Activated naive CD8-positive, alpha-beta T cell treated with anti-CD3 and anti-CD28 coated beads, Interleukin-2, amount 10 ng/mL, durations not matched to agents 7 days and 5 days (primary cell): ENCODE data around the gene PTPN21. TPM values are rescaled to one million over a fixed set of nuclear protein-coding genes. Genes with fewer than 3 reads are reported as not detected.

Source experiments
- ATAC-seq: fragments of 150-1000 bp; cut with Tn5 transposase; one replicate; pipeline ENCODE4 v1.10.0; 2021; ENCODE audit warnings: low read depth, moderate library complexity
- POLR2A ChIA-PET: fragments of 350-600 bp; sonication (Branson Sonifier 250); formaldehyde crosslinking; loops from one replicate; lab custom pipeline; 2021; ENCODE audit warnings: antibody characterized with exemption; lab: Charles Lee
- DNase-seq: peaks from one replicate; pipeline ENCODE4 v3.0.0; 2021
- H3K27ac Mint-ChIP-seq: one replicate; pipeline ENCODE4 v1.8.0; 2022; ENCODE audit warnings: mild to moderate bottlenecking, mixed read lengths
- H3K27me3 Mint-ChIP-seq: one replicate; pipeline ENCODE4 v1.8.0; 2022; ENCODE audit warnings: mild to moderate bottlenecking, moderate library complexity, mixed read lengths
- H3K36me3 Mint-ChIP-seq: one replicate; pipeline ENCODE4 v1.8.0; 2021; ENCODE audit warnings: mild to moderate bottlenecking, mixed read lengths
- H3K4me1 Mint-ChIP-seq: one replicate; pipeline ENCODE4 v1.8.0; 2021; ENCODE audit warnings: mixed read lengths
- H3K4me3 Mint-ChIP-seq: one replicate; pipeline ENCODE4 v1.8.0; 2022; ENCODE audit warnings: mild to moderate bottlenecking, moderate library complexity, mixed read lengths
- H3K9me3 Mint-ChIP-seq: one replicate; pipeline ENCODE4 v1.8.0; 2021; ENCODE audit warnings: mixed read lengths
- total RNA-seq, 2 experiments: library from RNA; stranded (reverse); gene quantifications; one replicate each; pipeline ENCODE4 v1.2.3, GENCODE V29; 2021

The PTPN21 gene
- total RNA-seq, 2 experiments from 2014 or later = not detected

- H3K4me1 Mint-ChIP-seq = peaks cover 3% of the 10 kb centered on the region
- no peak overlapping the region for H3K27ac Mint-ChIP-seq
- H3K4me3 Mint-ChIP-seq = no peak overlapping the region
- DNase-seq (no peak), ATAC-seq (no peak)
- H3K36me3 Mint-ChIP-seq = no peaks in the 10 kb centered on the region
- no peaks in the 10 kb centered on the region for H3K9me3 Mint-ChIP-seq
- H3K27me3 Mint-ChIP-seq = peaks cover 19% of the 10 kb centered on the region
- POLR2A ChIA-PET = no interaction called here
These were observed 39.1 kb downstream of the PTPN21 start for GRCh38 chr14:88515499-88516221.

GRCh38 chr14:88507208-88507607, 47.6 kb downstream of the PTPN21 start:
- no peak for DNase-seq
- peaks cover 6% of the 10 kb centered on the region for H3K27me3 Mint-ChIP-seq
- POLR2A ChIA-PET = no interaction called here
- H3K4me3 Mint-ChIP-seq = no peak overlapping the region
- H3K27ac Mint-ChIP-seq = no peak overlapping the region
- no peak for ATAC-seq
- no peaks in the 10 kb centered on the region for H3K4me1 Mint-ChIP-seq
- H3K36me3 Mint-ChIP-seq = no peaks in the 10 kb centered on the region
- no peaks in the 10 kb centered on the region for H3K9me3 Mint-ChIP-seq

GRCh38 chr14:88505621-88506020, 49.2 kb downstream of the PTPN21 start:
- H3K27ac Mint-ChIP-seq = no peak overlapping the region
- H3K4me1 Mint-ChIP-seq = no peaks in the 10 kb centered on the region
- H3K27me3 Mint-ChIP-seq = peaks cover 6% of the 10 kb centered on the region
- no peak for DNase-seq
- no peak overlapping the region for H3K4me3 Mint-ChIP-seq
- H3K36me3 Mint-ChIP-seq = no peaks in the 10 kb centered on the region
- POLR2A ChIA-PET = no interaction called here
- H3K9me3 Mint-ChIP-seq = no peaks in the 10 kb centered on the region
- ATAC-seq = no peak

- Mint-ChIP-seq H3K27ac (no peak overlapping the region), H3K4me3 (no peak overlapping the region), H3K9me3 (no peaks in the 10 kb centered on the region), H3K36me3 (no peaks in the 10 kb centered on the region), H3K4me1 (no peaks in the 10 kb centered on the region), H3K27me3 (peaks cover 6% of the 10 kb centered on the region)
- POLR2A ChIA-PET = no interaction called here
- DNase-seq (no peak), ATAC-seq (no peak)
These were observed 50.2 kb downstream of the PTPN21 start for GRCh38 chr14:88504602-88505001.

- no peak overlapping the region for H3K4me3 Mint-ChIP-seq
- H3K36me3 Mint-ChIP-seq = no peaks in the 10 kb centered on the region
- H3K27me3 Mint-ChIP-seq = peaks cover 6% of the 10 kb centered on the region
- POLR2A ChIA-PET = no interaction called here
- H3K4me1 Mint-ChIP-seq = no peaks in the 10 kb centered on the region
- ATAC-seq (no peak), DNase-seq (no peak)
- H3K9me3 Mint-ChIP-seq = no peaks in the 10 kb centered on the region
- H3K27ac Mint-ChIP-seq = no peak overlapping the region
These were observed 50.9 kb downstream of the PTPN21 start for GRCh38 chr14:88503754-88504406.

GRCh38 chr14:88502740-88503139, 52.1 kb downstream of the PTPN21 start:
- Mint-ChIP-seq H3K36me3 (no peaks in the 10 kb centered on the region), H3K9me3 (no peaks in the 10 kb centered on the region), H3K4me1 (no peaks in the 10 kb centered on the region), H3K27me3 (peaks cover 6% of the 10 kb centered on the region), H3K4me3 (no peak overlapping the region), H3K27ac (no peak overlapping the region)
- DNase-seq (no peak), ATAC-seq (no peak)
- POLR2A ChIA-PET = no interaction called here

GRCh38 chr14:88500611-88501010, 54.2 kb downstream of the PTPN21 start:
- Mint-ChIP-seq H3K4me3 (no peak overlapping the region), H3K27me3 (peaks cover 10% of the 10 kb centered on the region), H3K27ac (no peak overlapping the region), H3K36me3 (no peaks in the 10 kb centered on the region), H3K9me3 (no peaks in the 10 kb centered on the region), H3K4me1 (no peaks in the 10 kb centered on the region)
- ATAC-seq (no peak), DNase-seq (no peak)
- POLR2A ChIA-PET = no interaction called here

GRCh38 chr14:88499225-88499624, 55.6 kb downstream of the PTPN21 start:
- POLR2A ChIA-PET = no interaction called here
- H3K36me3 Mint-ChIP-seq = no peaks in the 10 kb centered on the region

GRCh38 chr14:88496414-88496813, 58.4 kb downstream of the PTPN21 start:
- no peak for DNase-seq
- H3K9me3 Mint-ChIP-seq = no peaks in the 10 kb centered on the region
- no peak for ATAC-seq
- H3K27ac Mint-ChIP-seq = no peak overlapping the region
- peaks cover 16% of the 10 kb centered on the region for H3K27me3 Mint-ChIP-seq
- peaks cover 5% of the 10 kb centered on the region for H3K4me1 Mint-ChIP-seq
- no peak overlapping the region for H3K4me3 Mint-ChIP-seq
- no peaks in the 10 kb centered on the region for H3K36me3 Mint-ChIP-seq
- POLR2A ChIA-PET = no interaction called here

More at GRCh38 chr14:88499225-88499624, 55.6 kb downstream of the PTPN21 start:
- H3K27me3 Mint-ChIP-seq = peaks cover 13% of the 10 kb centered on the region
- H3K4me3 Mint-ChIP-seq = no peak overlapping the region
- DNase-seq (no peak), ATAC-seq (no peak)
- H3K4me1 Mint-ChIP-seq = no peaks in the 10 kb centered on the region
- H3K9me3 Mint-ChIP-seq = no peaks in the 10 kb centered on the region
- H3K27ac Mint-ChIP-seq = no peak overlapping the region

GRCh38 chr14:88493392-88494185, 61.2 kb downstream of the PTPN21 start:
- ATAC-seq (no peak), DNase-seq (no peak)
- POLR2A ChIA-PET = no interaction called here
- H3K36me3 Mint-ChIP-seq = no peaks in the 10 kb centered on the region
- H3K4me3 Mint-ChIP-seq = no peak overlapping the region
- H3K27ac Mint-ChIP-seq = no peak overlapping the region
- H3K9me3 Mint-ChIP-seq = no peaks in the 10 kb centered on the region
- peaks cover 5% of the 10 kb centered on the region for H3K4me1 Mint-ChIP-seq
- peaks cover 12% of the 10 kb centered on the region for H3K27me3 Mint-ChIP-seq

- no peak overlapping the region for H3K27ac Mint-ChIP-seq
- peak; percentile 41 for DNase-seq
- POLR2A ChIA-PET = no interaction called here
- peaks cover 5% of the 10 kb centered on the region for H3K4me1 Mint-ChIP-seq
- H3K27me3 Mint-ChIP-seq = peaks cover 14% of the 10 kb centered on the region
- H3K9me3 Mint-ChIP-seq = no peaks in the 10 kb centered on the region
- ATAC-seq = peak; percentile 87
- H3K36me3 Mint-ChIP-seq = no peaks in the 10 kb centered on the region
- no peak overlapping the region for H3K4me3 Mint-ChIP-seq
These were observed 62.3 kb downstream of the PTPN21 start for GRCh38 chr14:88492272-88493089.

- Mint-ChIP-seq H3K9me3 (no peaks in the 10 kb centered on the region), H3K4me1 (peaks cover 5% of the 10 kb centered on the region), H3K27me3 (peaks cover 6% of the 10 kb centered on the region), H3K36me3 (no peaks in the 10 kb centered on the region), H3K27ac (no peak overlapping the region), H3K4me3 (no peak overlapping the region)
- ATAC-seq (no peak), DNase-seq (no peak)
- POLR2A ChIA-PET = no interaction called here
These were observed 64.6 kb downstream of the PTPN21 start for GRCh38 chr14:88490168-88490567.

GRCh38 chr14:88488897-88489296, 65.9 kb downstream of the PTPN21 start:
- H3K36me3 Mint-ChIP-seq = no peaks in the 10 kb centered on the region
- H3K27ac Mint-ChIP-seq = no peak overlapping the region
- H3K4me1 Mint-ChIP-seq = peaks cover 5% of the 10 kb centered on the region
- POLR2A ChIA-PET = no interaction called here
- H3K9me3 Mint-ChIP-seq = no peaks in the 10 kb centered on the region
- H3K4me3 Mint-ChIP-seq = no peak overlapping the region
- DNase-seq (no peak), ATAC-seq (no peak)
- peaks cover 10% of the 10 kb centered on the region for H3K27me3 Mint-ChIP-seq
